Measurements from ENCODE around the gene ESPN. TPM values are rescaled to one million over a fixed set of nuclear protein-coding genes. Genes with fewer than 3 reads are reported as not detected.

The ESPN gene
- total RNA-seq, 2 donors from 2014 or later: not detected

DNA sequence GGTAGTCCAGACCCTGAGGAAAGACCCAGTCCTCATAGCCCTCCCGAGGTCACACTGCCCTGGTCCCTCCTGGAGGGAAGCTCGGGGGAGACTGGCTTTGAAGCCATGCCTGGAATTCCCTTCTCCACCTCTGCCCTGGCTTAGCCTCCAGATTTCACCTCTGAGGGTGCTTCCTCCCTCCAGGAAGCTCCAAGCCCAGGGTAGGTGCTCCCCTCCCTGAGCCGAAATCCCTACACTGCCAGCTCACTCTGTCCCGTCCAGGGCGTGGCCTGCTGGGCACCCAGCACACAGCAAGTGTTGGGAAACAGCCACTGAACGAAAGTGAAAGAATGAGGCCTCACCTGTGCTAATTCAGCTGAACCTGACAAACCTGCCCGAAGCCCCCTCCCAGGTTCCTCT is 47.4 kb downstream of the ESPN start:
- DNase-seq (ENCODE audit: low spot score): no peak
- intact Hi-C loops (cut with DNase I): no loop called here

DNA sequence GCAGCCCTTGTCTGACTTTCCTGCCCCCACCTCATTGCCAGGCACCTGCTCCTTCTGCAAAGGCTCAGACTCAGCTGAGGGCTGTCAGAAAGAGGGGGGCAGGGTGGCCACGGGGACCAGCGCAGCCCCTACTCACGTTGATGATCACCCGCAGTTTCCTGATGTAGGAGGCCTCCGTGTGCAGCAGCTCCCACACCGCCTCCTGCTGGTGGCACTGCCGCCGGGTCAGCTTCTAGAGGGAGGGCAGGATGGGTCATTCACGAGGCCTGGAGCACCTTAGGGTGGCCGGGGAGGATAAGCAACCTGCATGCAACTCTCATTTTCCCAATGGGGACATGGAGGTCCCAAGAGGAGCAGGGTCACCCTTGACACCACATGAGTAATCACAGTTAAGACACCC is 47.8 kb downstream of the ESPN start:
- no peak for DNase-seq (ENCODE audit: low spot score)
- intact Hi-C loops (cut with DNase I): no loop called here

GRCh38 chr1:6473156-6473555 is 48.6 kb downstream of the ESPN start:
- intact Hi-C loops (cut with DNase I): no loop called here
- DNase-seq (ENCODE audit: low spot score): no peak

- no peak for DNase-seq (ENCODE audit: low spot score)
Measured at GRCh38 chr1:6473974-6474814, 49.6 kb downstream of the ESPN start.

GRCh38 chr1:6474815-6475282 is 50.3 kb downstream of the ESPN start:
- no peak for DNase-seq (ENCODE audit: low spot score)
- intact Hi-C loops (cut with DNase I): no loop called here

More at GRCh38 chr1:6473974-6474814, 49.6 kb downstream of the ESPN start:
- intact Hi-C loops (cut with DNase I): no loop called here

DNA sequence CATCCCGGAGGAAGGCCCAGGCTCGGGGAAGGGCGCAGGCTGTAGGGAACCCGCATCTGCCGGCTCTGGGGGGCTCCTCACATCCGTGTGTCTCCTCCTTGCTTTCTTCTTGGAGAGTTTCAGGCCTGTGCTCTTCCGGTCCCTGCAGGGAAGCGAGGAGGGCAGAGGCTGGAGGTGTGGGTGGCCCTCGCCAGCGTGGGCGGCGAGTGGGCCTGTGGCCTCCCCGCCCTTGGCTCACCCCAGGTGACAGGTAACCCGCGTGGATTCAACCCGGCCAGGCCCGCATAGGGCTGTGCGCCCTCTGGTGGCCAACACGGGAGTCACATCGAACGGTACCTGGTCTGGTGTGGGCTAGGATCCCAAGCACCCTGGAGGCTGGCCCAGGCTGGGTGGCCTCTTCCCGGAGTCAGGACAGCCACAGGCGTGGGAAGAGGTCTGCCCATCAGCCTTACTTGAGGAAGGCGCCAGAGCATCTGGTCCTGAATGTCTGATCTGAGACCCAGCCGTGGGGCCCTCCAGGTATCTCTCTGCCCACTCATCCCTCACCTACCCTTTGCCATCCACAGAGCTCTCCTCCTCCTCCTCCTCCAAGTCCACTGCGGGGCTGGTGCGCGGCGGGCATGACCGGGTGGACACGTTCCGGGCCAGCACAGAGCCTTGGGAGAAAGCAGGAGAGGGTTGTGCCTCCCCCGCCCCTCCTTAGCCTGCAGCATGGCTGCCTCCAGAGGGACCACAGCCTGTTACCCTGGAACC is 51.0 kb downstream of the ESPN start:
- intact Hi-C loops (cut with DNase I): no loop called here
- no peak for DNase-seq (ENCODE audit: low spot score)

- intact Hi-C loops (cut with DNase I): no loop called here
Measured at GRCh38 chr1:6476483-6476882, 51.9 kb downstream of the ESPN start.

DNA sequence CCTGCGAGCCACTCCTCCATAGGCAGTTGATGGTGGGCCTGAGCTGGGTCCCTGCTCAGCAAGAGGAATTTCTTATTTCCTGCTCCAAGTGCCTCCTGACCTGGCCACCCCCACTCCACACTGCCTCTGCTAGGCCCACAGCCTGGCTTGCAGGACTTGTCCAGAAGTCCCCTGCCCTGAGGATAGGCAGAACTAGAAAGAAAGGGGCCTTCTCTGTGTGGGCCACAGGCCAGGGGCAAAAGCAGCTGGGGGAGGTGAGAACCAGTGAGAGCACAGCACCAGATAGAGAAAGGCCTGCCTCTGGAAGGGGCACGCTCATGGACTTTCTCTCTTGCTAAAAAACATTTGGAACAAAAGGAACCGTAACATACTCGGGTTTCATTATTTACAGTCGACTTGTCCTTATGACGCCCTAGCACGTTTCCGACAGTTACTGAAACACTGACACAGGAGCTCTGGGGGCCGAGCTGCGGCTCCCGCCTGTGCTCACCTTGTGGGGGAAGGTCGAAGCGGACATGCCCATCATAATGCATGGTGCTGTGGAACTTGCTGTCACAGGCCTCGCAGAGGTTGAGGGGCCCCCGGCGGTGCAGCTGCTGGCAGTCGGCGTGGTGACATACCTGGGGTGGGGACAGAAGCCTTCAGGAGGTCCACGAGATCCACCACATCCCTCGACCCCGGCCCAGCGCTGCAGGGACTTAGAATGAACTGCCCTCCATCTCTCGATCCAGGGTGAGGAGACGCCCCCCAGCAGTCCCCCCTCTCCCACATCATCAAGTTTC is 52.7 kb downstream of the ESPN start:
- intact Hi-C loops (cut with DNase I): no loop called here
- DNase-seq (ENCODE audit: low spot score): no peak

More at GRCh38 chr1:6476483-6476882, 51.9 kb downstream of the ESPN start:
- no peak for DNase-seq (ENCODE audit: low spot score)

- intact Hi-C loops (cut with DNase I): loop anchor here (10.0 kb wide), 1 partner anchor 163 kb away; no protein-coding TSS in a partner anchor
- DNase-seq (ENCODE audit: low spot score): no peak
Measured at GRCh38 chr1:6481820-6482219, 57.2 kb downstream of the ESPN start.

DNA sequence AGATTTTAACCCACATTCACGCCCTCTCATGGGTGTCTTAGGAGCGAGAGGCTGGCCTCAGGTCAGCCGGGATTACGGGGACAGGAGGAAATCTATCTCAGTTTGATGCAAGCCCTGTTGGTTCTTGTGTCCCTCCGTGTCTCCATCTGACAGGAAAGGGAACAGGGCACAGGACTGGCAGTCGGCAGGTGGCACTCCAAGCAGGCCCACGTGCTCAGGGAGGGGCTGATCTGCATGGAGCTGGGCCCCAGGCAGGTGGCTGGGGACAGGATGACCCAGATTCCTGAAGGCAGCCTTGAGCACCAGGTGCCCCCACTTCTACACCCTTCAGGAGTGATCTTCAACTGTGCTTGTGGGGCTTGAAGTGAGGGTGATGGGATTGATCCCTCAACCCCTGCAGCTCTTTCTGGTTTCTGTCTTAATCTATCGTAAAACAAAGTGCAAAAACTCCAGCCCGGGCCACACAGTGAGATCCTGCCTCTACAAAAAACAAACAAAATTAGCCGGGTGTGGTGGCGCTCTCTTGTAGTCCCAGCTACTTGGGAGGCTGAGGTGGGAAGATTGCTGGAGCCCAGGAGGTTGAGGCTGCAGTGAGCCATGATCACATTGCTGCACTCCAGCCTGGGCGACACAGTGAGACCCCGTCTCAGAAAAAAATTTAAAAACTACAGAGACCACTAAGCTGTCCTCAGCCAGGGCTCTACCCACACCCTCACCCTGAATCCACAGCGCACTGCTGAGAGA is 58.6 kb downstream of the ESPN start:
- intact Hi-C loops (cut with DNase I): loop anchor here (10.0 kb wide), 1 partner anchor 162 kb away; no protein-coding TSS in a partner anchor
- no peak for DNase-seq (ENCODE audit: low spot score)

GRCh38 chr1:6483761-6484117 is 59.2 kb downstream of the ESPN start:
- intact Hi-C loops (cut with DNase I): loop anchor here (10.0 kb wide), 1 partner anchor 161 kb away; no protein-coding TSS in a partner anchor
- no peak for DNase-seq (ENCODE audit: low spot score)

DNA sequence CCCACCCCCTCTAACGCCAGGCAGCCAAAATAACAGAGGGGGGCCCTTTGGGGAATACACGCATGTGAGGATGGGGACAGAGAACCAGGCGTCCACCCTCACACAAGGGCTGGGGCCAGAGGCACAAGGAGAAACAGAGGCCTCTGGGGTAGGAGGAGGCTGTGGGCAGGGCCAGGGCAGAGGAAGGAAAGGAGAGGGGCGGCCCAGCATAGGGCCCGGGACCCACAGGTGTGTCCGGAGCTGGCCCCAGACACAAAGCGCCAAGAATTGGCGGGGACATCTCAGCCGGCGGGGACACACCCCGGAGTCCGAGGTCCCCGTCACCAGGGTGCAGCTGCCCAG is 60.2 kb downstream of the ESPN start:
- intact Hi-C loops (cut with DNase I): loop anchor here (10.0 kb wide), 1 partner anchor 160 kb away; no protein-coding TSS in a partner anchor
- no peak for DNase-seq (ENCODE audit: low spot score)

GRCh38 chr1:6485168-6486101 is 60.9 kb downstream of the ESPN start:
- intact Hi-C loops (cut with DNase I): loop anchor here (10.0 kb wide), 1 partner anchor 159 kb away; no protein-coding TSS in a partner anchor
- no peak for DNase-seq (ENCODE audit: low spot score)

DNA sequence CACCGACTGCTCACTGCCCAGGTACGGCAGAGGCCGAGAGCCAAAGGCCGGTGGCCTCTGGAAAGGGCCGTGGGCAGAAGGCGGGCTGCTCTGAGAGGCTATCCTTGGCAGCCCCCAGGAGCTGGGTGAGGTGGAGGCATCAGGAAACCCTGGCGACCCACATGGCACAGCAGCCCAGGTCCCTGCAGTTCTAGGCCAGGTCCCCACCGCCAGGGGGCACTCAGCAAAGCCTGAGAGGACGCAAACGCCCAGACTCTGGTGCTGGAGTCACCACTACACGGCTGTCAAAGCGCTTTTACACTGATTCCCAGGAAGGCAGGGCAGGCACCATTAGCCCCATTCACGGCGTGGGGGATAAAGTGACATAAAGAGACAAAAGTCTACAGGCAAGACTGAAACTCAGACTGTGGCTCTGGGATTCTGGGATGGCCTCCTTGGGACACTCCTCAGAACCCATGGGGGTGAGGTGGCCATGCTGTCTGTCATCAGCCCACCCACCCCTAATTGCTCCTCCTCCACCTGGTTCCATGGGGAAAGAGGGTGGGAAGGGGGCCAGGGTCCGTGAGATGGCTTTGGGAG is 61.9 kb downstream of the ESPN start:
- DNase-seq (ENCODE audit: low spot score): peak; percentile 95
- intact Hi-C loops (cut with DNase I): loop anchor here (10.0 kb wide), 1 partner anchor 158 kb away; no protein-coding TSS in a partner anchor

DNA sequence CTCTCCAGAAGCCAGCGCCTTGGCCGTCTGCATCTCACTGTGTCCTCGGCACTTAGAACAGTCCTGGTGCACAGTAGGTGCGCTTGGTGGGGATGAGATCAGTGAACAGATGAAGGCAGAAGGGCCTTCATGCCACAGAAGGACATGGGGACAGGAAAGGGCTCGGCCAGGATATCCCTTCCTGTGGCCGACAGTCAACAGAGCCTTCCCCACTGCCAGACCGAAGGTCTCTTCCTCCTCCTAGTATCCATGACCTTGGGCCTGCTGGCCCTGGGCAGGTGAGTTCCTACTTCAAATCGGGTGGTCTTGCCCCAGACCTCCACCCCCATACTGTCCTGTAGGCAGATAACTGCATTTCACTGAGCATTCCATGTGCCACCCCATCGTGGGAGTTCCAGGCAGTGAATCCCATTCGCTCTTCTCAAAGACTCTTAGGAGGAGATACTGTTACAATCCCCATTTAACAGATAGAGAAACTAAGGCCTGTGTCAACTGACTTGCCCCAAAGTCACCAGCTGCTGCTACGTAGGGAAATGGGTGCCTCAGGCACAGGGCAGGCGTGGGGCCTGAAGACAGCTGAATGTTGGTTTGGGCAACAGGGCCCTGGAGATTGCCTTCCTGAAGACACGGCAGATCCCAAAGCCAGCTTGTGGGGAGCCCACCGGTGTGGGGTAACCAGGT is 63.4 kb downstream of the ESPN start:
- DNase-seq (ENCODE audit: low spot score): no peak
- intact Hi-C loops (cut with DNase I): loop anchor here (10.0 kb wide), 1 partner anchor 157 kb away; no protein-coding TSS in a partner anchor

- DNase-seq (ENCODE audit: low spot score): no peak
- intact Hi-C loops (cut with DNase I): loop anchor here (10.0 kb wide), 1 partner anchor 156 kb away; no protein-coding TSS in a partner anchor
Measured at GRCh38 chr1:6488602-6489382, 64.2 kb downstream of the ESPN start.

Data from posterior vena cava (tissue), 2 donors.